H9 (cell line): ENCODE data around the gene WDR5. TPM values are rescaled to one million over a fixed set of nuclear protein-coding genes. Genes with fewer than 3 reads are reported as not detected.

ENCODE experiments used
- DNase-seq: peaks from one replicate; pipeline ENCODE4 v3.0.0-alpha.2; 2017
- H2AFZ ChIP-seq: one replicate; pipeline ENCODE4 v1.6.1; 2013; ENCODE audit warnings: mild to moderate bottlenecking, low read length, control low read depth, moderate library complexity
- H2AK5ac ChIP-seq: 2 replicates; pipeline ENCODE4 v1.6.1; 2013; ENCODE audit warnings: low read length, control low read depth, mixed read lengths; ENCODE audit not compliant: insufficient read length
- H2BK120ac ChIP-seq: one replicate; pipeline ENCODE4 v1.6.1; 2013; ENCODE audit warnings: low read depth, mild to moderate bottlenecking, low read length, control low read depth, inconsistent platforms; ENCODE audit not compliant: poor library complexity, severe bottlenecking
- H2BK12ac ChIP-seq: 2 replicates; pipeline ENCODE4 v1.6.1; 2013; ENCODE audit warnings: low read length, control low read depth, mixed read lengths, low read depth; ENCODE audit not compliant: insufficient read length
- H2BK15ac ChIP-seq: 2 replicates; pipeline ENCODE4 v1.6.1; 2013; ENCODE audit warnings: low read depth, low read length, control low read depth
- H2BK20ac ChIP-seq: one replicate; pipeline ENCODE4 v1.6.1; 2013; ENCODE audit warnings: low read depth, mild to moderate bottlenecking, low read length, control low read depth, inconsistent platforms; ENCODE audit not compliant: poor library complexity, severe bottlenecking
- H2BK5ac ChIP-seq: 2 replicates; pipeline ENCODE4 v1.6.1; 2013; ENCODE audit warnings: low read length, control low read depth, mixed read lengths; ENCODE audit not compliant: insufficient read length
- H3K14ac ChIP-seq: 2 replicates; pipeline ENCODE4 v1.6.1; 2013; ENCODE audit warnings: low read length, control low read depth; ENCODE audit not compliant: insufficient read depth
- H3K18ac ChIP-seq: 2 replicates; pipeline ENCODE4 v1.6.1; 2013; ENCODE audit warnings: low read depth, mild to moderate bottlenecking, mixed read lengths, low read length, control low read depth; ENCODE audit not compliant: insufficient read length
- H3K23ac ChIP-seq: 2 replicates; pipeline ENCODE4 v1.6.1; 2013; ENCODE audit warnings: low read length, control low read depth, mixed read lengths, low read depth; ENCODE audit not compliant: insufficient read length
- H3K23me2 ChIP-seq: 2 replicates; pipeline ENCODE4 v1.6.1; 2013; ENCODE audit warnings: low read depth, mild to moderate bottlenecking, mixed read lengths, low read length, control low read depth; ENCODE audit not compliant: insufficient read length, poor library complexity, severe bottlenecking
- H3K27ac ChIP-seq: 2 replicates; pipeline ENCODE4 v1.5.1; 2013; ENCODE audit warnings: low read length, control low read depth, mixed read lengths, low read depth; ENCODE audit not compliant: insufficient read length
- H3K27me3 ChIP-seq: 2 replicates; pipeline ENCODE4 v1.6.1; 2013; ENCODE audit warnings: low read length, control low read depth, inconsistent platforms; ENCODE audit not compliant: insufficient read depth
- H3K4ac ChIP-seq: 2 replicates; pipeline ENCODE4 v1.6.1; 2013; ENCODE audit warnings: low read depth, mild to moderate bottlenecking, control low read depth, inconsistent platforms, low read length, moderate library complexity
- H3K4me1 ChIP-seq: 2 replicates; pipeline ENCODE4 v1.6.1; 2013; ENCODE audit warnings: low read length, control low read depth, inconsistent platforms; ENCODE audit not compliant: insufficient read depth
- H3K4me2 ChIP-seq: 2 replicates; pipeline ENCODE4 v1.6.1; 2013; ENCODE audit warnings: low read length, control low read depth, mixed read lengths; ENCODE audit not compliant: insufficient read length, insufficient read depth
- H3K56ac ChIP-seq: 2 replicates; pipeline ENCODE4 v1.6.1; 2013; ENCODE audit warnings: low read depth, mild to moderate bottlenecking, mixed read lengths, low read length, control low read depth; ENCODE audit not compliant: insufficient read length
- H3K79me1 ChIP-seq: 2 replicates; pipeline ENCODE4 v1.6.1; 2013; ENCODE audit warnings: low read depth, mild to moderate bottlenecking, moderate library complexity, low read length, control low read depth, inconsistent platforms; ENCODE audit not compliant: insufficient read depth, poor library complexity, severe bottlenecking
- H3K79me2 ChIP-seq: 2 replicates; pipeline ENCODE4 v1.6.1; 2013; ENCODE audit warnings: low read length, control low read depth, inconsistent platforms; ENCODE audit not compliant: insufficient read depth
- H3K9ac ChIP-seq: 2 replicates; pipeline ENCODE4 v1.6.1; 2013; ENCODE audit warnings: low read length, control low read depth, mixed read lengths; ENCODE audit not compliant: insufficient read length; ENCODE audit errors: extremely low read depth
- H3K9me3 ChIP-seq: one replicate; pipeline ENCODE4 v1.6.1; 2013; ENCODE audit warnings: low read depth, low read length, inconsistent platforms; ENCODE audit not compliant: control insufficient read depth
- H3T11ph ChIP-seq: one replicate; pipeline ENCODE4 v1.6.1; 2013; ENCODE audit warnings: mild to moderate bottlenecking, low read length, control low read depth, inconsistent platforms
- H4K20me1 ChIP-seq: one replicate; pipeline ENCODE4 v1.6.1; 2013; ENCODE audit not compliant: control insufficient read depth, insufficient read length, insufficient read depth
- H4K5ac ChIP-seq: 2 replicates; pipeline ENCODE4 v1.6.1; 2013; ENCODE audit warnings: low read depth, mild to moderate bottlenecking, mixed read lengths, low read length, control low read depth; ENCODE audit not compliant: insufficient read length
- H4K8ac ChIP-seq: replicated peaks from 2 replicates; pipeline ENCODE4 v1.6.1; 2013; ENCODE audit warnings: low read length, control low read depth, mixed read lengths, low read depth; ENCODE audit not compliant: insufficient read length
- H4K91ac ChIP-seq: 2 replicates; pipeline ENCODE4 v1.6.1; 2013; ENCODE audit warnings: low read depth, mild to moderate bottlenecking, moderate library complexity, mixed read lengths, low read length, control low read depth; ENCODE audit not compliant: insufficient read length
- H3K27ac Mint-ChIP-seq, 3 experiments: 2 replicates in 2 of 3; 3 replicates in 1 of 3; pipeline ENCODE4 v1.8.0; 2020 to 2021; ENCODE audit warnings: mixed read lengths in 3 of 3, mild to moderate bottlenecking in 1 of 3, moderate library complexity in 1 of 3
- H3K27me3 Mint-ChIP-seq: 2 replicates; pipeline ENCODE4 v1.8.0; 2021; ENCODE audit warnings: low read depth, mild to moderate bottlenecking, moderate library complexity, mixed read lengths
- H3K36me3 Mint-ChIP-seq, 3 experiments: 2 replicates in 2 of 3; 3 replicates in 1 of 3; pipeline ENCODE4 v1.8.0; 2020 to 2021; ENCODE audit warnings: low read depth in 3 of 3, mixed read lengths in 3 of 3; ENCODE audit not compliant: insufficient read depth in 1 of 3
- H3K4me1 Mint-ChIP-seq, 2 experiments: 2 replicates each; pipeline ENCODE4 v1.8.0; 2020; ENCODE audit warnings: mixed read lengths in 2 of 2
- H3K4me3 Mint-ChIP-seq, 2 experiments: 2 replicates in 1 of 2; 3 replicates in 1 of 2; pipeline ENCODE4 v1.8.0; 2020 to 2021; ENCODE audit warnings: mild to moderate bottlenecking in 2 of 2, mixed read lengths in 2 of 2, moderate library complexity in 1 of 2
- H3K9me3 Mint-ChIP-seq, 2 experiments: 2 replicates in 1 of 2; 3 replicates in 1 of 2; pipeline ENCODE4 v1.8.0; 2020; ENCODE audit warnings: mild to moderate bottlenecking in 2 of 2, mixed read lengths in 2 of 2, moderate library complexity in 1 of 2
- CTCF ChIP-seq: fragments of 200-600 bp; sonication (generic); conservative IDR thresholded peaks from 3 replicates; pipeline ENCODE4 v1.8.0; 2021; ENCODE audit warnings: antibody characterized with exemption, mild to moderate bottlenecking
- WGBS: extraction: QIAGEN DNeasy Blood & Tissue Kit; methylation state at CpG from one replicate; pipeline ENCODE4 v1.1.7; 2013; ENCODE audit warnings: missing lambda C conversion rate, low lambda C conversion rate, mixed read lengths; ENCODE audit not compliant: insufficient read length; ENCODE audit errors: extremely low coverage; 5-methylcytosine and 5-hydroxymethylcytosine counted together
- total RNA-seq: library from RNA; stranded (reverse); gene quantifications from 2 replicates; pipeline ENCODE4 v1.2.1, GENCODE V29; 2021

WDR5 gene
- total RNA-seq, 1 experiment from 2014 or later = 72.3 TPM

- H3K36me3 Mint-ChIP-seq = peaks cover 40 to 54% (median 47%) of the 10 kb centered on the region in 3 experiments; a peak in 6 of 7 replicates
- peak overlapping the region in 1 of 3 experiments; percentile 24; a peak in 2 of 7 replicates for H3K27ac Mint-ChIP-seq
Observed at GRCh38 chr9:134139081-134139480, 3.2 kb downstream of the WDR5 start.

More at GRCh38 chr9:134139081-134139480, 3.2 kb downstream of the WDR5 start:
- Histone ChIP-seq H3K23ac (no peak overlapping the region), H3T11ph (no peak overlapping the region), H2BK5ac (no peak overlapping the region), H2BK15ac (no peak overlapping the region), H2BK120ac (no peak overlapping the region), H3K27me3 (no peaks in the 10 kb centered on the region), H4K8ac (no peak overlapping the region), H3K4ac (no peak overlapping the region), H3K4me2 (no peak overlapping the region), H3K9ac (no peak overlapping the region), H3K23me2 (peaks cover 11% of the 10 kb centered on the region), H4K20me1 (peaks cover 6% of the 10 kb centered on the region), H2AFZ (no peak overlapping the region), H3K4me1 (peaks cover 3% of the 10 kb centered on the region; the same call in 1 of the 2 replicates), H3K27ac (no peak overlapping the region), H4K5ac (no peak overlapping the region), H2AK5ac (no peak overlapping the region), H3K9me3 (no peaks in the 10 kb centered on the region), H3K56ac (no peak overlapping the region), H4K91ac (no peak overlapping the region), H3K18ac (no peak overlapping the region), H3K79me2 (peaks cover 29% of the 10 kb centered on the region; the same call in 1 of the 2 replicates), H3K79me1 (peaks cover 7% of the 10 kb centered on the region), H2BK20ac (no peak overlapping the region), H2BK12ac (no peak overlapping the region), H3K14ac (no peak overlapping the region)
- peaks cover 12 to 32% of the 10 kb centered on the region in 2 experiments for H3K4me1 Mint-ChIP-seq
- DNase-seq = no peak
- TF ChIP-seq CTCF = no peak
- no peaks in the 10 kb centered on the region for H3K27me3 Mint-ChIP-seq
- H3K9me3 Mint-ChIP-seq = no peaks in the 10 kb centered on the region
- no CpG with 5 or more reads among the region's 11 CpGs for WGBS
- H3K4me3 Mint-ChIP-seq = peak overlapping the region in 1 of 2 experiments; percentile 37; a peak in 2 of 5 replicates
